Progenitor cell of endocrine pancreas (in vitro differentiated cells): ENCODE results near the gene IFIT1B. TPM values are rescaled to one million over a fixed set of nuclear protein-coding genes. Genes with fewer than 3 reads are reported as not detected.
A peak's percentile ranks its signal among the peaks of the same experiment; 100 is the strongest.
"Not testable (repeated sequence)": the region's sequence is repeated elsewhere in the genome, so short reads cannot be mapped to it uniquely, and the experiment has no call there.

Source experiments
- DNase-seq: peaks from one replicate; pipeline ENCODE4 v3.0.0; 2021; ENCODE audit warnings: low spot score; ENCODE audit not compliant: unreplicated experiment
- H3K27ac Mint-ChIP-seq: 2 replicates; pipeline ENCODE4 v1.8.0; 2021; ENCODE audit warnings: mild to moderate bottlenecking, moderate library complexity, mixed read lengths
- H3K27me3 Mint-ChIP-seq: 2 replicates; pipeline ENCODE4 v1.8.0; 2021; ENCODE audit warnings: mixed read lengths
- H3K36me3 Mint-ChIP-seq: 2 replicates; pipeline ENCODE4 v1.8.0; 2022; ENCODE audit warnings: mixed read lengths; ENCODE audit not compliant: insufficient read depth
- H3K4me1 Mint-ChIP-seq: 2 replicates; pipeline ENCODE4 v1.8.0; 2021; ENCODE audit warnings: low read depth, mixed read lengths
- H3K4me3 Mint-ChIP-seq: 2 replicates; pipeline ENCODE4 v1.8.0; 2021; ENCODE audit warnings: low read depth, mild to moderate bottlenecking, moderate library complexity, mixed read lengths
- H3K9me3 Mint-ChIP-seq: 2 replicates; pipeline ENCODE4 v1.8.0; 2021; ENCODE audit warnings: low read depth, mixed read lengths
- CTCF ChIP-seq: fragments of 200-600 bp; sonication (generic); IDR thresholded peaks from one replicate; pipeline ENCODE4 v1.5.0; 2021; ENCODE audit warnings: antibody characterized with exemption, mild to moderate bottlenecking; ENCODE audit not compliant: unreplicated experiment
- total RNA-seq: library from RNA; stranded (reverse); gene quantifications from 2 replicates; pipeline ENCODE4 v1.2.1, GENCODE V29; 2021

The IFIT1B gene
- total RNA-seq, 1 donor from 2014 or later = not detected

GRCh38 chr10:89348975-89349374 is 28.9 kb upstream of the IFIT1B start:
- H3K4me1 Mint-ChIP-seq = peaks cover 57% of the 10 kb centered on the region
- no peaks in the 10 kb centered on the region for H3K27me3 Mint-ChIP-seq
- no peak for DNase-seq
- peaks cover 4% of the 10 kb centered on the region for H3K36me3 Mint-ChIP-seq
- no peak overlapping the region for H3K4me3 Mint-ChIP-seq
- no peak for TF ChIP-seq CTCF
- peaks cover 6% of the 10 kb centered on the region for H3K9me3 Mint-ChIP-seq
- H3K27ac Mint-ChIP-seq = peak overlapping the region; percentile 99

- not testable (repeated sequence) for H3K9me3 Mint-ChIP-seq, H3K27me3 Mint-ChIP-seq
- H3K4me3 Mint-ChIP-seq = peak overlapping the region; percentile 17
Measured at GRCh38 chr10:89350631-89351315, 27.1 kb upstream of the IFIT1B start.

GRCh38 chr10:89351412-89351779 is 26.5 kb upstream of the IFIT1B start:
- Mint-ChIP-seq H3K4me1 (peaks cover 56% of the 10 kb centered on the region), H3K9me3 (peaks cover 9% of the 10 kb centered on the region), H3K27me3 (no peaks in the 10 kb centered on the region), H3K36me3 (peaks cover 7% of the 10 kb centered on the region), H3K4me3 (peak overlapping the region; percentile 23), H3K27ac (peak overlapping the region; percentile 99)
- no peak for DNase-seq
- TF ChIP-seq CTCF = no peak

More at GRCh38 chr10:89350631-89351315, 27.1 kb upstream of the IFIT1B start:
- Mint-ChIP-seq H3K4me1 (peaks cover 58% of the 10 kb centered on the region), H3K27ac (peak overlapping the region; percentile 99)
- DNase-seq, H3K36me3 Mint-ChIP-seq: not testable (repeated sequence)

GRCh38 chr10:89351780-89352597 is 25.9 kb upstream of the IFIT1B start:
- Mint-ChIP-seq H3K9me3 (peaks cover 9% of the 10 kb centered on the region), H3K27me3 (no peaks in the 10 kb centered on the region), H3K4me3 (peak overlapping the region; percentile 27), H3K4me1 (peaks cover 55% of the 10 kb centered on the region), H3K27ac (peak overlapping the region; percentile 99), H3K36me3 (peaks cover 7% of the 10 kb centered on the region)
- DNase-seq = peak; percentile 20
- no peak for TF ChIP-seq CTCF

- Mint-ChIP-seq H3K4me3 (no peak overlapping the region), H3K36me3 (peaks cover 7% of the 10 kb centered on the region), H3K9me3 (peaks cover 9% of the 10 kb centered on the region), H3K4me1 (peaks cover 54% of the 10 kb centered on the region), H3K27ac (peak overlapping the region; percentile 99), H3K27me3 (no peaks in the 10 kb centered on the region)
- no peak for TF ChIP-seq CTCF
- no peak for DNase-seq
Measured at GRCh38 chr10:89352802-89353201, 25.1 kb upstream of the IFIT1B start.
